Esophagus muscularis mucosa (tissue), 4 donors: Measurements from ENCODE around the gene SLC4A4. TPM values are rescaled to one million over a fixed set of nuclear protein-coding genes. Genes with fewer than 3 reads are reported as not detected.

Source experiments
- DNase-seq: peaks from one replicate; pipeline ENCODE4 v3.0.0-alpha.2; 2017; ENCODE audit errors: extremely low spot score
- H3K27ac ChIP-seq, 4 donors: fragments of 200-600 bp; sonication (generic); replicated peaks in 1 of 4; 1 replicate in 3 of 4; 2 replicates in 1 of 4; pipeline ENCODE4 v1.5.1; 2016 to 2019; ENCODE audit warnings: mild to moderate bottlenecking in 1 of 4
- H3K27me3 ChIP-seq, 4 donors: fragments of 200-600 bp; sonication (generic); one replicate each; pipeline versions ENCODE4 v1.5.1 to v1.6.0; 2016 to 2019
- H3K36me3 ChIP-seq, 4 donors: fragments of 200-600 bp; sonication (generic); one replicate each; pipeline ENCODE4 v1.5.1; 2016 to 2019
- H3K4me1 ChIP-seq, 4 donors: fragments of 200-600 bp; sonication (generic); one replicate each; pipeline ENCODE4 v1.5.1; 2016 to 2019
- H3K4me3 ChIP-seq, 4 donors: fragments of 200-600 bp; sonication (generic); 1 replicate in 2 of 4; 2 replicates in 2 of 4; pipeline ENCODE4 v1.5.1; 2016 to 2019; ENCODE audit warnings: mild to moderate bottlenecking in 4 of 4, moderate library complexity in 1 of 4
- H3K9me3 ChIP-seq, 4 donors: fragments of 200-600 bp; sonication (generic); 1 replicate in 3 of 4; 2 replicates in 1 of 4; pipeline ENCODE4 v1.5.1; 2016 to 2019
- CTCF ChIP-seq, 3 experiments: fragments of 200-600 bp in 2 of 3; fragments of 450-650 bp in 1 of 3; sonication (generic) in 2 of 3; IDR thresholded peaks; one replicate each; pipeline ENCODE4 v1.5.1; 2017 to 2019; ENCODE audit warnings: antibody characterized with exemption in 3 of 3, mild to moderate bottlenecking in 2 of 3, moderate library complexity in 1 of 3
- EP300 ChIP-seq: sonication (generic); formaldehyde crosslinking; IDR thresholded peaks from one replicate; pipeline ENCODE4 v1.6.1; 2017; ENCODE audit warnings: antibody characterized with exemption
- POLR2A ChIP-seq: fragments of 450-650 bp; IDR thresholded peaks from one replicate; pipeline ENCODE4 v1.6.1; 2017; ENCODE audit warnings: antibody characterized with exemption, moderate library complexity, mild to moderate bottlenecking, low read depth
- POLR2AphosphoS5 ChIP-seq, 2 donors: sonication (generic); formaldehyde crosslinking; IDR thresholded peaks; one replicate each; pipeline ENCODE4 v1.6.1; 2017; ENCODE audit warnings: antibody characterized with exemption in 2 of 2
- WGBS: methylation state at CpG from one replicate; pipeline ENCODE4 v1.1.5; 2018; 5-methylcytosine and 5-hydroxymethylcytosine counted together
- intact Hi-C: fragments of 100-400 bp; cut with DNase I; formaldehyde crosslinking; loops from one replicate; pipeline ENCODE4 v1.15.1; 2023
- total RNA-seq, 4 donors: library from RNA; depleted of rRNA; stranded (reverse); fragments of >200 nt; gene quantifications; one replicate each; pipeline versions ENCODE4 v1.1.0 to v1.2.1, GENCODE V29; 2016

SLC4A4 gene
- total RNA-seq, 4 donors from 2014 or later = 1.2 to 4.8 (median 2.7) TPM

- no peaks in the 10 kb centered on the region for H3K27me3 ChIP-seq
- no peak overlapping the region for H3K27ac ChIP-seq
- TF ChIP-seq POLR2AphosphoS5 (IDR thresholded peaks at IDR 0.05) (no peak), POLR2A (no peak), CTCF (IDR thresholded peaks at IDR 0.05) (no peak), EP300 (no peak)
- no peaks in the 10 kb centered on the region for H3K36me3 ChIP-seq
- H3K4me1 ChIP-seq = no peaks in the 10 kb centered on the region
- 96% methylated on average over 2 of the region's 2 CpGs for WGBS
- DNase-seq = no peak
- no peak overlapping the region for H3K4me3 ChIP-seq
- intact Hi-C loops = no loop called here
- no peaks in the 10 kb centered on the region for H3K9me3 ChIP-seq
These were observed 36.7 kb downstream of the SLC4A4 start for GRCh38 chr4:71375494-71375893.

- intact Hi-C loops = no loop called here
- DNase-seq = no peak
- Histone ChIP-seq H3K27me3 (no peaks in the 10 kb centered on the region), H3K4me3 (no peak overlapping the region), H3K4me1 (no peaks in the 10 kb centered on the region), H3K9me3 (no peaks in the 10 kb centered on the region), H3K27ac (no peak overlapping the region), H3K36me3 (no peaks in the 10 kb centered on the region)
- WGBS = 67% methylated on average over 4 of the region's 4 CpGs
- no peak for TF ChIP-seq POLR2A
- no peak for TF ChIP-seq EP300
- no peak for TF ChIP-seq CTCF (IDR thresholded peaks at IDR 0.05)
- TF ChIP-seq POLR2AphosphoS5 (IDR thresholded peaks at IDR 0.05) = no peak
These were observed 38.7 kb downstream of the SLC4A4 start for GRCh38 chr4:71377561-71377960.

GRCh38 chr4:71379126-71379525, 40.3 kb downstream of the SLC4A4 start:
- no peak overlapping the region for H3K4me3 ChIP-seq
- H3K27me3 ChIP-seq = no peaks in the 10 kb centered on the region
- H3K4me1 ChIP-seq = no peaks in the 10 kb centered on the region
- no peaks in the 10 kb centered on the region for H3K9me3 ChIP-seq
- 94% methylated on average over 5 of the region's 5 CpGs for WGBS
- intact Hi-C loops = no loop called here
- DNase-seq = no peak
- no peaks in the 10 kb centered on the region for H3K36me3 ChIP-seq
- no peak for TF ChIP-seq POLR2AphosphoS5 (IDR thresholded peaks at IDR 0.05)
- H3K27ac ChIP-seq = no peak overlapping the region

- Histone ChIP-seq H3K36me3 (no peaks in the 10 kb centered on the region), H3K4me3 (no peak overlapping the region), H3K4me1 (no peaks in the 10 kb centered on the region), H3K9me3 (no peaks in the 10 kb centered on the region), H3K27ac (no peak overlapping the region), H3K27me3 (no peaks in the 10 kb centered on the region)
- intact Hi-C loops = no loop called here
- WGBS = 72% methylated on average over 3 of the region's 3 CpGs
- no peak for TF ChIP-seq EP300
- TF ChIP-seq POLR2AphosphoS5 (IDR thresholded peaks at IDR 0.05) = no peak
- TF ChIP-seq POLR2A = no peak
- no peak for TF ChIP-seq CTCF (IDR thresholded peaks at IDR 0.05)
- no peak for DNase-seq
These were observed 42.0 kb downstream of the SLC4A4 start for GRCh38 chr4:71380788-71381187.

GRCh38 chr4:71382125-71382899, 43.5 kb downstream of the SLC4A4 start:
- Histone ChIP-seq H3K9me3 (no peaks in the 10 kb centered on the region), H3K4me3 (no peak overlapping the region), H3K27me3 (no peaks in the 10 kb centered on the region), H3K4me1 (no peaks in the 10 kb centered on the region), H3K27ac (no peak overlapping the region), H3K36me3 (no peaks in the 10 kb centered on the region)
- DNase-seq = no peak
- TF ChIP-seq CTCF (IDR thresholded peaks at IDR 0.05) (no peak), EP300 (no peak)
- WGBS = 75% methylated on average over 3 of the region's 3 CpGs
- intact Hi-C loops = no loop called here
